Bone marrow (tissue), 2 donors: ENCODE results near the gene PRRT1.
"Not testable (repeated sequence)": the region's sequence is repeated elsewhere in the genome, so short reads cannot be mapped to it uniquely, and the experiment has no call there.

Source experiments
- DNase-seq, 2 donors: peaks; one replicate each; lab custom pipeline; 2025; lab: John Stamatoyannopoulos, UW

The PRRT1 gene

GRCh38 chr6:32151181-32151862 is 417 bp downstream of the PRRT1 start:
- DNase-seq = no peak

GRCh38 chr6:32149932-32150870 is 1.5 kb downstream of the PRRT1 start:
- DNase-seq = no peak

GRCh38 chr6:32149092-32149755 is 2.5 kb downstream of the PRRT1 start:
- DNase-seq = no peak

- peak in 1 of 2 donors; percentile 27 for DNase-seq
Observed at GRCh38 chr6:32148289-32149091, 3.2 kb downstream of the PRRT1 start.

GRCh38 chr6:32147401-32148132 is 4.2 kb downstream of the PRRT1 start:
- DNase-seq = no peak

- DNase-seq = no peak
Observed at GRCh38 chr6:32146687-32147086, 5.1 kb downstream of the PRRT1 start.

- DNase-seq = no peak
Observed at GRCh38 chr6:32146287-32146686, 5.5 kb downstream of the PRRT1 start.

- DNase-seq = not testable (repeated sequence)
Observed at GRCh38 chr6:32144238-32144637, 7.5 kb downstream of the PRRT1 start.

- no peak for DNase-seq
Observed at GRCh38 chr6:32140420-32141046, 11.2 kb downstream of the PRRT1 start.

GRCh38 chr6:32139590-32139989 is 12.1 kb downstream of the PRRT1 start:
- no peak for DNase-seq

GRCh38 chr6:32137454-32137853 is 14.3 kb downstream of the PRRT1 start:
- no peak for DNase-seq

- no peak for DNase-seq
Observed at GRCh38 chr6:32133786-32134185, 18.0 kb downstream of the PRRT1 start.

- no peak for DNase-seq
Observed at GRCh38 chr6:32132110-32132509, 19.6 kb downstream of the PRRT1 start.

- DNase-seq = no peak
Observed at GRCh38 chr6:32131439-32131948, 20.2 kb downstream of the PRRT1 start.

GRCh38 chr6:32129297-32130088 is 22.2 kb downstream of the PRRT1 start:
- DNase-seq = no peak

GRCh38 chr6:32128751-32129296 is 22.9 kb downstream of the PRRT1 start:
- DNase-seq = no peak

GRCh38 chr6:32127717-32128592 is 23.8 kb downstream of the PRRT1 start, which contains the start of gene ATF6B:
Gene ATF6B, minus strand, starts transcription at chr6:32128246. Its CDS starts 39 bp downstream, at chr6:32128207.
- DNase-seq = peak; percentile 73 to 99

GRCh38 chr6:32127409-32127716 is 24.4 kb downstream of the PRRT1 start:
- DNase-seq = no peak
